Measurements from ENCODE around the gene DLGAP1.

The DLGAP1 gene

DNA sequence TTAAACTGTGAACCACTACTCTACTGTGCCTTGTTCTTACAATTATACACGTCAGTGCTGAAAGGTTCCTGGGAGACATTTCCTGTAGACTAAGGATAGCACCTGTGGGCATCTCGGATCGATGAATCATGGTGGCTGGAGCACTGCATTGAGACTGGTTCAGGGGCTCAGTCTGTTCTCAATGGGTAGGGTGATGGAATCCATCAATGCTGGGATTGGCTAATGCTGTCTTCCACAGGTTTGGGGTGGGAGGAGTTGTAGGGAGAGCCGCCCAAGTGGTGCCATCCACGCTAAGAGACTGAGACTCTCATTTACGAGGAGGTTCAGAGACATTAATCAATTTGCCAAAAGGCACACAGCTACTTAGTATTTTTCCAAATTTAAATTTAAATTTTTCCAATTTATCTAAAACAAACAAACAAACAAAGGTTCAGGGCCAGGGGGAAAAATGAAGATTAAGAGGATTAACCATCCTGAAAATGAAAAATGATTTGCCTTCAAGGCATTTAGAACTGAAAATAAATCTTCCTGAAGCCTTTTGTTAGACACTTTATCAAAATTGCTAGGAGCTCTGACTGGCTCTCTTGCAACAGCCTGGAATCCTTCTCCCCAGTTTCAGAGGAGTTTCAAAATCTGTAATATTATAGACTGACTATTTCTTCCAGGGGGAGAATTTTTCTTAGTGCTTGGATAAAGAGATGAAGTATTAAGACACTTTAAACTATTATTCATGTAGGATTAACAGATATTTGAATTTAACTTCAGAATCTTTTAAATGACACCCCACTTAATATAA is 645.9 kb downstream of the DLGAP1 start:
- DNase-seq, result no peak
- Mint-ChIP-seq H3K27ac (no peak overlapping the region), H3K4me3 (no peak overlapping the region), H3K36me3 (ENCODE audit: low read depth) (no peaks in the 10 kb centered on the region), H3K4me1 (no peaks in the 10 kb centered on the region), H3K9me3 (no peaks in the 10 kb centered on the region), H3K27me3 (ENCODE audit: low read depth, poor library complexity) (no peaks in the 10 kb centered on the region)
- TF ChIP-seq, protein P1, sequence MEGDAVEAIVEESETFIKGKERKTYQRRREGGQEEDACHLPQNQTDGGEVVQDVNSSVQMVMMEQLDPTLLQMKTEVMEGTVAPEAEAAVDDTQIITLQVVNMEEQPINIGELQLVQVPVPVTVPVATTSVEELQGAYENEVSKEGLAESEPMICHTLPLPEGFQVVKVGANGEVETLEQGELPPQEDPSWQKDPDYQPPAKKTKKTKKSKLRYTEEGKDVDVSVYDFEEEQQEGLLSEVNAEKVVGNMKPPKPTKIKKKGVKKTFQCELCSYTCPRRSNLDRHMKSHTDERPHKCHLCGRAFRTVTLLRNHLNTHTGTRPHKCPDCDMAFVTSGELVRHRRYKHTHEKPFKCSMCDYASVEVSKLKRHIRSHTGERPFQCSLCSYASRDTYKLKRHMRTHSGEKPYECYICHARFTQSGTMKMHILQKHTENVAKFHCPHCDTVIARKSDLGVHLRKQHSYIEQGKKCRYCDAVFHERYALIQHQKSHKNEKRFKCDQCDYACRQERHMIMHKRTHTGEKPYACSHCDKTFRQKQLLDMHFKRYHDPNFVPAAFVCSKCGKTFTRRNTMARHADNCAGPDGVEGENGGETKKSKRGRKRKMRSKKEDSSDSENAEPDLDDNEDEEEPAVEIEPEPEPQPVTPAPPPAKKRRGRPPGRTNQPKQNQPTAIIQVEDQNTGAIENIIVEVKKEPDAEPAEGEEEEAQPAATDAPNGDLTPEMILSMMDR (IDR thresholded peaks at IDR 0.05), result no peak

DNA sequence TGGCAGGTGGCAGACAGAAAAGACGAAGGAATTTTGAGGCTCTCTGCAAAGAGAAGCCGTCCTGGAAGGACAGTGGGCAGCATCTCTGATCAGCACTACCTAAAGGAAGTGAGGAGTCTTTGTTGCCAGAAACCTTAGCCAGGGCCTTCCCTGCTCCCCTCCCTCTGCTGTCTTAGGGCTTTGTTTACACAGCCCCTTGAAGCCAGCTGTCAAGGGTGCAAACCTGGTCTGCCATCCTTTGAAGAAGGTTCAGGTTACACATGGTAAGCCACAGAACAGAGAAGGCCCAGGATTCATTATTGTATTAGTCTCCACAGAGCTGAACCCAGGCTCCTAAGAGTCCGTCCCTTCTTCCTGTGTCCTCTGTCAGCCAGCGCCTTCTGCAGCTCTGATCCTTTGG is 648.5 kb downstream of the DLGAP1 start:
- Mint-ChIP-seq H3K27me3 (ENCODE audit: low read depth, poor library complexity) (no peaks in the 10 kb centered on the region), H3K4me1 (no peaks in the 10 kb centered on the region), H3K36me3 (ENCODE audit: low read depth) (no peaks in the 10 kb centered on the region), H3K27ac (no peak overlapping the region), H3K9me3 (no peaks in the 10 kb centered on the region), H3K4me3 (no peak overlapping the region)
- TF ChIP-seq, protein P1 (IDR thresholded peaks at IDR 0.05), result no peak
- DNase-seq, result peak; percentile 35

DNA sequence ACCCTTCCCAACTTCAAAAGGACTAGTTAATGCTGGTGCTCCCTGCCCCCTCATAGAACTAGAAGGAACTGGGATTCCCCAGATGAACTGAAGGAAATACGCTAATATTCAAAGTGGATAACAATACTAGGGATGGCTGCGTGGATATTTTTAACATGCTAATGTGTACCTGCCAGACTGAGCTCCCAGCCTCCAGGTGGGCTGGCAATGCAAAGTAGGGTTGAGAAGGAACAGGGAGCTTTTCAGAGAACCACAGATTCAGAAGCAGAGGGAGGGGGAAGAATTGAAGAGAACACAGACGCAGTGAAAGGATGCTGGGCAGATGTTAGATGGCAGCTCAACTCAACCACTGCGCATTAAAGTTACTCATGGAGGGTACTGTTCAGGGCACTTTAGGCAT is 650.8 kb downstream of the DLGAP1 start:
- H3K27me3 Mint-ChIP-seq (ENCODE audit: low read depth, poor library complexity), result no peaks in the 10 kb centered on the region
- H3K36me3 Mint-ChIP-seq (ENCODE audit: low read depth), result no peaks in the 10 kb centered on the region
- no peak for DNase-seq
- H3K4me1 Mint-ChIP-seq, result peaks cover 11% of the 10 kb centered on the region
- H3K27ac Mint-ChIP-seq, result no peak overlapping the region
- TF ChIP-seq, protein P1 (IDR thresholded peaks at IDR 0.05), result no peak
- H3K9me3 Mint-ChIP-seq, result no peaks in the 10 kb centered on the region
- H3K4me3 Mint-ChIP-seq, result no peak overlapping the region

DNA sequence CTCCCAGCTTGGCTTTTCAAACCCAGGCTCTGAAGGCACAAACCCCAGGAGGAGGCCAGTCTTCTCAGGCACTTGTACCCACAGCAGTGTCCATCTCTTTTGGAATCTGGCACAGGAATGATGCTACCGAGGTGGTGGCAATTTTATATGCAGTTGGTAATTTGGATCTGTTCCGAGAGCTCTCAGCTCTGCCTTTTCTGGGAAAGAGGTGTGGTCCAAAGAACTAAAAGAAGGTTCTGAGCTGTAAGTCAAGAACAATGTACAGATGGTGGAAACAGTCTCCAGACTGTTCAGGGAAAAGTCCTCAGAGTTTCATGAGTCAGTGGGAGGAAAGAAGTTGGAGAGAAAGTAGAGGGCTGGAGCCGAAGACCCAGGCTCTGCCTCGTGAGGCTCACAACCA is 651.8 kb downstream of the DLGAP1 start:
- TF ChIP-seq, protein P1 (IDR thresholded peaks at IDR 0.05), result no peak
- peaks cover 21% of the 10 kb centered on the region for H3K4me1 Mint-ChIP-seq
- no peak overlapping the region for H3K27ac Mint-ChIP-seq

DNA sequence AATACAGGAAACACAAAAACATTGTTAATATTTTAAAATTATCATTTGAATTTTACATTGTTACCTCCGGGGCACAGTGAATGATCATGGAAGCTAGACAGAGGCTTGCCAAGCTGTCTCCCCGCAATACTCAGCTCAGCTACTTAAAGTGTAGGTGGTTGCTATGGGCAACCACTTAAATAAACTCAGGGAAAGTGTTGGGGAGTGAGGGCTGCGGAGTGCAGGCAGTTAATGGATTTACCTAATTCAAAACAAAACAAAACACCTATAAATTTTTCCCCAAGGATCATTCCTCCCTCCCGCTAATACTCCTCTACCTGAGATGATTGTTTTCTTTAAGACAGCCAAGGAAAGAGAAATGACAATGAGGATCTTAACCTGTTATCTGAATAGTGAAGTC is 655.6 kb downstream of the DLGAP1 start:
- Mint-ChIP-seq H3K27me3 (ENCODE audit: low read depth, poor library complexity) (no peaks in the 10 kb centered on the region), H3K4me3 (peak overlapping the region; percentile 41), H3K36me3 (ENCODE audit: low read depth) (no peaks in the 10 kb centered on the region), H3K4me1 (peaks cover 33% of the 10 kb centered on the region), H3K27ac (peak overlapping the region; percentile 77), H3K9me3 (no peaks in the 10 kb centered on the region)
- TF ChIP-seq, protein P1 (IDR thresholded peaks at IDR 0.05), result no peak
- peak; percentile 15 for DNase-seq

More for the DNA sequence above, 651.8 kb downstream of the DLGAP1 start:
- no peak for DNase-seq
- H3K4me3 Mint-ChIP-seq, result no peak overlapping the region
- H3K27me3 Mint-ChIP-seq (ENCODE audit: low read depth, poor library complexity), result no peaks in the 10 kb centered on the region
- no peaks in the 10 kb centered on the region for H3K36me3 Mint-ChIP-seq (ENCODE audit: low read depth)
- no peaks in the 10 kb centered on the region for H3K9me3 Mint-ChIP-seq

DNA sequence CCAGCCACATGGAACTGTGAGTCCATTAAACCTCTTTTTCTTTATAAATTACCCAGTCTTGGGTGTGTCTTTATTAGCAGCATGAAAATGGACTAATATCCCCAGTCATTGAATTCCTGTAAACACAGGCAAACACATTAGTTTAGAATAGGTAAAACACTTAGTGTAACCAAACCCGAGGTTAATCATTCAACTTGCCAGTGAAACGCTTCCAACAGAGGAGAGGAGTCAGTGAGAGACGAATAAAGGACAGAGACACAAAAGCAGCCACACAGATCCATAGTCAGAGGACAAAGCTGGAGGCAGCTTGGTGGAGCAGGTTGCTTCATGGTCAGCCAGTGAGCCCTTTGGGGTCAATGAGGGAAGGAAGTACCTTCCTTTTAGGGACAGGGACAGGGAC is 657.1 kb downstream of the DLGAP1 start:
- no peaks in the 10 kb centered on the region for H3K9me3 Mint-ChIP-seq
- H3K27me3 Mint-ChIP-seq (ENCODE audit: low read depth, poor library complexity), result no peaks in the 10 kb centered on the region
- no peaks in the 10 kb centered on the region for H3K36me3 Mint-ChIP-seq (ENCODE audit: low read depth)
- H3K27ac Mint-ChIP-seq, result peak overlapping the region; percentile 86
- peaks cover 46% of the 10 kb centered on the region for H3K4me1 Mint-ChIP-seq
- TF ChIP-seq, protein P1 (IDR thresholded peaks at IDR 0.05), result no peak
- no peak for DNase-seq
- peak overlapping the region; percentile 58 for H3K4me3 Mint-ChIP-seq

All from nephron progenitor cell (in vitro differentiated cells).